SK-N-SH (cell line): ENCODE results near the gene DNAJC4.

Experiments used
- EZH2phosphoT487 ChIP-seq: fragments of 200-600 bp; sonication (generic); IDR thresholded peaks from 2 replicates; pipeline ENCODE4 v1.6.1; 2017; ENCODE audit warnings: low read depth, mixed run types, mild to moderate bottlenecking, antibody characterized with exemption, moderate library complexity, borderline replicate concordance
- FOXM1 ChIP-seq: IDR thresholded peaks from 2 replicates; pipeline ENCODE4 v1.4.0; 2012; ENCODE audit warnings: low read depth, mild to moderate bottlenecking
- GABPA ChIP-seq: IDR thresholded peaks from 2 replicates; pipeline ENCODE4 v1.4.0; 2012; ENCODE audit warnings: low read depth, mild to moderate bottlenecking
- GATA2 ChIP-seq: sonication (generic); formaldehyde crosslinking; IDR thresholded peaks from 2 replicates; pipeline ENCODE4 v1.5.0; 2020; ENCODE audit warnings: mild to moderate bottlenecking, missing genetic modification reagents
- MXI1 ChIP-seq: IDR thresholded peaks from 2 replicates; pipeline ENCODE4 v1.6.1; 2012; ENCODE audit warnings: mild to moderate bottlenecking, low read depth, low read length, improper control_type of control experiment
- POLR2AphosphoS5 ChIP-seq: IDR thresholded peaks from 2 replicates; pipeline ENCODE4 v1.6.1; 2012; ENCODE audit warnings: low read depth, low read length
- RAD21 ChIP-seq: IDR thresholded peaks from 2 replicates; pipeline ENCODE4 v1.6.1; 2012; ENCODE audit warnings: mild to moderate bottlenecking, low read length
- RFX5 ChIP-seq: IDR thresholded peaks from 2 replicates; pipeline ENCODE4 v1.6.1; 2012; ENCODE audit warnings: mild to moderate bottlenecking, improper control_type of control experiment, low read length
- TAF1 ChIP-seq: IDR thresholded peaks from 2 replicates; pipeline ENCODE4 v1.6.1; 2012; ENCODE audit warnings: low read depth, mild to moderate bottlenecking, low read length, moderate library complexity, borderline replicate concordance
- TF ChIP-seq, protein P1 (sequence below): IDR thresholded peaks from 2 replicates; pipeline ENCODE4 v1.6.1; 2012; ENCODE audit warnings: mild to moderate bottlenecking, low read depth, low read length, moderate library complexity
- TF ChIP-seq, protein P2 (sequence below): fragments of 150-350 bp; IDR thresholded peaks from 2 replicates; pipeline ENCODE4 v1.6.1; 2017; ENCODE audit warnings: antibody characterized with exemption, low read length, low read depth, borderline replicate concordance
- TF ChIP-seq, protein P3 (sequence below): fragments of 200-600 bp; sonication (generic); IDR thresholded peaks from 2 replicates; pipeline ENCODE4 v1.6.1; 2017; ENCODE audit warnings: antibody characterized with exemption, mild to moderate bottlenecking, moderate library complexity
- TF ChIP-seq, protein P4 (sequence below): IDR thresholded peaks from 2 replicates; pipeline ENCODE4 v1.4.0; 2012; ENCODE audit warnings: low read depth
- TF ChIP-seq, protein P5 (sequence below): IDR thresholded peaks from 2 replicates; pipeline ENCODE4; 2012

GRCh38 chr11:64260147-64260708, 29.9 kb downstream of the DNAJC4 start:
- TF ChIP-seq RFX5 = no peak
- TF ChIP-seq GATA2 (CRISPR knock-in tag) = no peak
- TF ChIP-seq, protein P1, sequence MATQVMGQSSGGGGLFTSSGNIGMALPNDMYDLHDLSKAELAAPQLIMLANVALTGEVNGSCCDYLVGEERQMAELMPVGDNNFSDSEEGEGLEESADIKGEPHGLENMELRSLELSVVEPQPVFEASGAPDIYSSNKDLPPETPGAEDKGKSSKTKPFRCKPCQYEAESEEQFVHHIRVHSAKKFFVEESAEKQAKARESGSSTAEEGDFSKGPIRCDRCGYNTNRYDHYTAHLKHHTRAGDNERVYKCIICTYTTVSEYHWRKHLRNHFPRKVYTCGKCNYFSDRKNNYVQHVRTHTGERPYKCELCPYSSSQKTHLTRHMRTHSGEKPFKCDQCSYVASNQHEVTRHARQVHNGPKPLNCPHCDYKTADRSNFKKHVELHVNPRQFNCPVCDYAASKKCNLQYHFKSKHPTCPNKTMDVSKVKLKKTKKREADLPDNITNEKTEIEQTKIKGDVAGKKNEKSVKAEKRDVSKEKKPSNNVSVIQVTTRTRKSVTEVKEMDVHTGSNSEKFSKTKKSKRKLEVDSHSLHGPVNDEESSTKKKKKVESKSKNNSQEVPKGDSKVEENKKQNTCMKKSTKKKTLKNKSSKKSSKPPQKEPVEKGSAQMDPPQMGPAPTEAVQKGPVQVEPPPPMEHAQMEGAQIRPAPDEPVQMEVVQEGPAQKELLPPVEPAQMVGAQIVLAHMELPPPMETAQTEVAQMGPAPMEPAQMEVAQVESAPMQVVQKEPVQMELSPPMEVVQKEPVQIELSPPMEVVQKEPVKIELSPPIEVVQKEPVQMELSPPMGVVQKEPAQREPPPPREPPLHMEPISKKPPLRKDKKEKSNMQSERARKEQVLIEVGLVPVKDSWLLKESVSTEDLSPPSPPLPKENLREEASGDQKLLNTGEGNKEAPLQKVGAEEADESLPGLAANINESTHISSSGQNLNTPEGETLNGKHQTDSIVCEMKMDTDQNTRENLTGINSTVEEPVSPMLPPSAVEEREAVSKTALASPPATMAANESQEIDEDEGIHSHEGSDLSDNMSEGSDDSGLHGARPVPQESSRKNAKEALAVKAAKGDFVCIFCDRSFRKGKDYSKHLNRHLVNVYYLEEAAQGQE = no peak
- TF ChIP-seq, protein P2, sequence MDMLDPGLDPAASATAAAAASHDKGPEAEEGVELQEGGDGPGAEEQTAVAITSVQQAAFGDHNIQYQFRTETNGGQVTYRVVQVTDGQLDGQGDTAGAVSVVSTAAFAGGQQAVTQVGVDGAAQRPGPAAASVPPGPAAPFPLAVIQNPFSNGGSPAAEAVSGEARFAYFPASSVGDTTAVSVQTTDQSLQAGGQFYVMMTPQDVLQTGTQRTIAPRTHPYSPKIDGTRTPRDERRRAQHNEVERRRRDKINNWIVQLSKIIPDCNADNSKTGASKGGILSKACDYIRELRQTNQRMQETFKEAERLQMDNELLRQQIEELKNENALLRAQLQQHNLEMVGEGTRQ = no peak
- TF ChIP-seq, protein P3, sequence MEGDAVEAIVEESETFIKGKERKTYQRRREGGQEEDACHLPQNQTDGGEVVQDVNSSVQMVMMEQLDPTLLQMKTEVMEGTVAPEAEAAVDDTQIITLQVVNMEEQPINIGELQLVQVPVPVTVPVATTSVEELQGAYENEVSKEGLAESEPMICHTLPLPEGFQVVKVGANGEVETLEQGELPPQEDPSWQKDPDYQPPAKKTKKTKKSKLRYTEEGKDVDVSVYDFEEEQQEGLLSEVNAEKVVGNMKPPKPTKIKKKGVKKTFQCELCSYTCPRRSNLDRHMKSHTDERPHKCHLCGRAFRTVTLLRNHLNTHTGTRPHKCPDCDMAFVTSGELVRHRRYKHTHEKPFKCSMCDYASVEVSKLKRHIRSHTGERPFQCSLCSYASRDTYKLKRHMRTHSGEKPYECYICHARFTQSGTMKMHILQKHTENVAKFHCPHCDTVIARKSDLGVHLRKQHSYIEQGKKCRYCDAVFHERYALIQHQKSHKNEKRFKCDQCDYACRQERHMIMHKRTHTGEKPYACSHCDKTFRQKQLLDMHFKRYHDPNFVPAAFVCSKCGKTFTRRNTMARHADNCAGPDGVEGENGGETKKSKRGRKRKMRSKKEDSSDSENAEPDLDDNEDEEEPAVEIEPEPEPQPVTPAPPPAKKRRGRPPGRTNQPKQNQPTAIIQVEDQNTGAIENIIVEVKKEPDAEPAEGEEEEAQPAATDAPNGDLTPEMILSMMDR = no peak
- TF ChIP-seq, protein P4, sequence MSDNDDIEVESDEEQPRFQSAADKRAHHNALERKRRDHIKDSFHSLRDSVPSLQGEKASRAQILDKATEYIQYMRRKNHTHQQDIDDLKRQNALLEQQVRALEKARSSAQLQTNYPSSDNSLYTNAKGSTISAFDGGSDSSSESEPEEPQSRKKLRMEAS = no peak
- no peak for TF ChIP-seq MXI1
- no peak for TF ChIP-seq TAF1
- no peak for TF ChIP-seq EZH2phosphoT487
- no peak for TF ChIP-seq GABPA
- TF ChIP-seq RAD21 = no peak
- no peak for TF ChIP-seq FOXM1
- TF ChIP-seq, protein P5, sequence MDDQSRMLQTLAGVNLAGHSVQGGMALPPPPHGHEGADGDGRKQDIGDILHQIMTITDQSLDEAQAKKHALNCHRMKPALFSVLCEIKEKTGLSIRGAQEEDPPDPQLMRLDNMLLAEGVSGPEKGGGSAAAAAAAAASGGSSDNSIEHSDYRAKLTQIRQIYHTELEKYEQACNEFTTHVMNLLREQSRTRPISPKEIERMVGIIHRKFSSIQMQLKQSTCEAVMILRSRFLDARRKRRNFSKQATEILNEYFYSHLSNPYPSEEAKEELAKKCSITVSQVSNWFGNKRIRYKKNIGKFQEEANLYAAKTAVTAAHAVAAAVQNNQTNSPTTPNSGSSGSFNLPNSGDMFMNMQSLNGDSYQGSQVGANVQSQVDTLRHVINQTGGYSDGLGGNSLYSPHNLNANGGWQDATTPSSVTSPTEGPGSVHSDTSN = no peak
- no peak for TF ChIP-seq POLR2AphosphoS5
